ENCODE data around the gene STRIP1. TPM values are rescaled to one million over a fixed set of nuclear protein-coding genes. Genes with fewer than 3 reads are reported as not detected.

The STRIP1 gene
- total and polyA plus RNA-seq, 8 donors: 32.7 to 59.7 (median 52.3) TPM

GRCh38 chr1:110102081-110102480 is 67.7 kb downstream of the STRIP1 start:
- Histone ChIP-seq H3K27ac (no peak overlapping the region), H3K4me1 (no peaks in the 10 kb centered on the region), H3K36me3 (no peaks in the 10 kb centered on the region), H3K9me3 (no peaks in the 10 kb centered on the region), H3K27me3 (no peaks in the 10 kb centered on the region), H3K4me3 (no peak overlapping the region)
- ATAC-seq (no peak), DNase-seq (no peak)
- TF ChIP-seq CTCF (IDR thresholded peaks at IDR 0.05): no peak
- intact Hi-C loops (cut with DNase I): no loop called here

Other genes starting within 250 kb of the STRIP1 start
- 10 to 100 TPM; 45.7 to 68.0 TPM for gene CSF1, start 123.8 kb upstream of the STRIP1 start, total RNA-seq
- 10 to 100 TPM in 2 of 6 donors, 1 to 10 TPM in 4; 6.9 to 12.8 (median 9.1) TPM for gene CSF1, start 123.8 kb upstream of the STRIP1 start, polyA plus RNA-seq (ENCODE audit: insufficient read length in 6 of 6)
- 100 to 1,000 TPM in 1 of 2 donors, 10 to 100 TPM in 1; 79.3 to 116 TPM for gene AHCYL1, start 49.9 kb upstream of the STRIP1 start, total RNA-seq
- gene AHCYL1, start 49.9 kb upstream of the STRIP1 start, polyA plus RNA-seq (ENCODE audit: insufficient read length in 6 of 6): 10 to 100 TPM; 73.3 to 92.6 (median 83.9) TPM
- gene ALX3, start 36.0 kb downstream of the STRIP1 start, total RNA-seq: not detected
- gene ALX3, start 36.0 kb downstream of the STRIP1 start, polyA plus RNA-seq (ENCODE audit: insufficient read length in 6 of 6): not detected
- gene UBL4B, start 77.8 kb downstream of the STRIP1 start, total RNA-seq: not detected
- not detected for gene UBL4B, start 77.8 kb downstream of the STRIP1 start, polyA plus RNA-seq (ENCODE audit: insufficient read length in 6 of 6)
- gene SLC6A17, start 115.9 kb downstream of the STRIP1 start, total RNA-seq: under 1 TPM in 1 of 2 donors, not detected in 1; 0.03 TPM
- under 1 TPM; 0.03 to 0.13 (median 0.04) TPM for gene SLC6A17, start 115.9 kb downstream of the STRIP1 start, polyA plus RNA-seq (ENCODE audit: insufficient read length in 6 of 6)
- 1 to 10 TPM; 7.7 to 9.4 TPM for gene KCNC4, start 175.7 kb downstream of the STRIP1 start, total RNA-seq
- gene KCNC4, start 175.7 kb downstream of the STRIP1 start, polyA plus RNA-seq (ENCODE audit: insufficient read length in 6 of 6): 10 to 100 TPM in 4 of 6 donors, 1 to 10 TPM in 2; 8.5 to 16.3 (median 11.3) TPM

All from left lung (tissue), 10 donors.